ENCODE results near the gene TNC. TPM values are rescaled to one million over a fixed set of nuclear protein-coding genes. Genes with fewer than 3 reads are reported as not detected.
"Not testable (repeated sequence)": the region's sequence is repeated elsewhere in the genome, so short reads cannot be mapped to it uniquely, and the experiment has no call there.

Gene TNC
- total RNA-seq, 1 experiment from 2014 or later, result 159 TPM

GRCh38 chr9:115135821-115136778 lies 18.1 kb upstream of the TNC start:
- no peak for DNase-seq (ENCODE audit: low read depth)

GRCh38 chr9:115134941-115135340 lies 17.0 kb upstream of the TNC start:
- no peak for DNase-seq (ENCODE audit: low read depth)

- peak; percentile 82 for DNase-seq (ENCODE audit: low read depth)
These were observed 15.7 kb upstream of the TNC start for GRCh38 chr9:115133649-115134048.

GRCh38 chr9:115132648-115133047 lies 14.7 kb upstream of the TNC start:
- peak; percentile 96 for DNase-seq (ENCODE audit: low read depth)

GRCh38 chr9:115130176-115130575 lies 12.2 kb upstream of the TNC start:
- DNase-seq (ENCODE audit: low read depth), result no peak

GRCh38 chr9:115128726-115129125 lies 10.8 kb upstream of the TNC start:
- not testable (repeated sequence) for DNase-seq (ENCODE audit: low read depth)

- peak; percentile 68 for DNase-seq (ENCODE audit: low read depth)
These were observed 9.3 kb upstream of the TNC start for GRCh38 chr9:115127191-115127817.

GRCh38 chr9:115126404-115126803 lies 8.4 kb upstream of the TNC start:
- DNase-seq (ENCODE audit: low read depth), result no peak

- DNase-seq (ENCODE audit: low read depth), result no peak
These were observed 5.0 kb upstream of the TNC start for GRCh38 chr9:115122937-115123336.

GRCh38 chr9:115121181-115121580 lies 3.2 kb upstream of the TNC start:
- DNase-seq (ENCODE audit: low read depth), result peak; percentile 71

- peak; percentile 97 for DNase-seq (ENCODE audit: low read depth)
These were observed 892 bp upstream of the TNC start for GRCh38 chr9:115118879-115119218.

- no peak for DNase-seq (ENCODE audit: low read depth)
These were observed 1.3 kb downstream of the TNC start for GRCh38 chr9:115116421-115117284.

- peak; percentile 86 for DNase-seq (ENCODE audit: low read depth)
These were observed 2.0 kb downstream of the TNC start for GRCh38 chr9:115115924-115116323.

- DNase-seq (ENCODE audit: low read depth), result peak; percentile 80
These were observed 2.7 kb downstream of the TNC start for GRCh38 chr9:115115117-115115880.

GRCh38 chr9:115114546-115114945 lies 3.4 kb downstream of the TNC start:
- DNase-seq (ENCODE audit: low read depth), result peak; percentile 83

GRCh38 chr9:115114084-115114483 lies 3.9 kb downstream of the TNC start:
- peak; percentile 61 for DNase-seq (ENCODE audit: low read depth)

GRCh38 chr9:115111874-115112273 lies 6.1 kb downstream of the TNC start:
- DNase-seq (ENCODE audit: low read depth), result no peak

- DNase-seq (ENCODE audit: low read depth), result peak; percentile 53
These were observed 8.5 kb downstream of the TNC start for GRCh38 chr9:115109486-115109885.

- no peak for DNase-seq (ENCODE audit: low read depth)
These were observed 10.3 kb downstream of the TNC start for GRCh38 chr9:115107701-115108100.

GRCh38 chr9:115106642-115107041 lies 11.3 kb downstream of the TNC start:
- DNase-seq (ENCODE audit: low read depth), result no peak

- DNase-seq (ENCODE audit: low read depth), result no peak
These were observed 12.0 kb downstream of the TNC start for GRCh38 chr9:115106001-115106400.

All from Daoy (cell line).